GM12878 (cell line): ENCODE results near the gene CADM2. TPM values are rescaled to one million over a fixed set of nuclear protein-coding genes. Genes with fewer than 3 reads are reported as not detected.

Experiments
- ATAC-seq: fragments of 200-7000 bp; cut with Tn5 transposase; 3 replicates; pipeline ENCODE4 v1.9.1; 2020; ENCODE audit warnings: mild to moderate bottlenecking, moderate library complexity
- BruUV-seq: library from RNA; stranded (reverse); fragments of 400-500 nt; replicated peaks from 2 replicates; lab custom pipeline; 2021; lab: Mats Ljungman, UMichigan
- CTCF ChIA-PET: fragments of 300-600 bp; sonication (Branson Sonifier 250); formaldehyde crosslinking; extraction: SDS; loops from one replicate; lab custom pipeline; 2021; ENCODE audit warnings: inconsistent platforms; lab: Yijun Ruan, JAX
- POLR2A ChIA-PET: fragments of 350-600 bp; formaldehyde crosslinking; extraction: SDS; loops from one replicate; lab custom pipeline; 2021; ENCODE audit warnings: inconsistent platforms; lab: Charles Lee
- RAD21 ChIA-PET: fragments of 300-600 bp; sonication (Branson Sonifier 250); formaldehyde crosslinking; loops from one replicate; lab custom pipeline; 2023; ENCODE audit warnings: antibody characterized with exemption; ENCODE audit not compliant: unreplicated experiment; lab: Charles Lee
- SMC1A ChIA-PET: fragments of 300-600 bp; sonication (Branson Sonifier 250); formaldehyde crosslinking; loops from one replicate; lab custom pipeline; 2023; ENCODE audit not compliant: unreplicated experiment, uncharacterized antibody; lab: Charles Lee
- DNase-seq: peaks from one replicate; pipeline ENCODE4 v3.0.0-alpha.2; 2011; ENCODE audit warnings: low read depth, low spot score
- FAIRE-seq: peaks from 3 replicates; lab custom pipeline; 2011; peaks lifted over from hg19 to GRCh38; lab: Jason Lieb, UNC
- H2AFZ ChIP-seq: 2 replicates; pipeline ENCODE4 v1.6.0; 2011; ENCODE audit warnings: low read depth, low read length, control low read depth; ENCODE audit not compliant: control insufficient read depth
- H3K27ac ChIP-seq: 2 replicates; pipeline ENCODE4 v1.5.1; 2011; ENCODE audit warnings: control low read depth; ENCODE audit not compliant: control insufficient read depth, insufficient read depth
- H3K27me3 ChIP-seq, 2 experiments: replicated peaks in 1 of 2; 2 replicates each; pipeline versions ENCODE4 v1.6.0 to v1.6.1; 2011; ENCODE audit warnings: low read length in 1 of 2; ENCODE audit not compliant: control insufficient read depth in 2 of 2, insufficient read depth in 2 of 2
- H3K36me3 ChIP-seq, 2 experiments: 2 replicates each; pipeline ENCODE4 v1.5.1; 2011; ENCODE audit warnings: low read length in 1 of 2; ENCODE audit not compliant: control insufficient read depth in 2 of 2, insufficient read depth in 2 of 2
- H3K4me1 ChIP-seq: 2 replicates; pipeline ENCODE4 v1.6.1; 2011; ENCODE audit warnings: mild to moderate bottlenecking, low read length, moderate library complexity, mixed read lengths; ENCODE audit not compliant: control insufficient read depth, insufficient read depth
- H3K4me2 ChIP-seq: 2 replicates; pipeline ENCODE4 v1.6.0; 2011; ENCODE audit warnings: control low read depth; ENCODE audit not compliant: control insufficient read depth, insufficient read depth
- H3K4me3 ChIP-seq: fragments of 200-600 bp; sonication (generic); 2 replicates; pipeline ENCODE4 v1.5.1; 2016
- H3K79me2 ChIP-seq: 2 replicates; pipeline ENCODE4 v1.6.0; 2011; ENCODE audit warnings: low read length; ENCODE audit not compliant: control insufficient read depth, insufficient read depth
- H3K9ac ChIP-seq: 2 replicates; pipeline ENCODE4 v1.8.0; 2011; ENCODE audit warnings: low read length, control low read depth, mixed read lengths; ENCODE audit not compliant: control insufficient read depth, insufficient read depth
- H3K9me3 ChIP-seq: replicated peaks from 3 replicates; pipeline ENCODE4 v1.5.1; 2011; ENCODE audit warnings: mild to moderate bottlenecking, low read length; ENCODE audit not compliant: control insufficient read depth, insufficient read depth
- H4K20me1 ChIP-seq: 2 replicates; pipeline ENCODE4 v1.6.0; 2011; ENCODE audit not compliant: control insufficient read depth, insufficient read depth
- NR2C2 ChIP-seq: IDR thresholded peaks from 2 replicates; pipeline ENCODE4 v1.6.1; 2011; ENCODE audit warnings: borderline replicate concordance, low read depth; ENCODE audit not compliant: control insufficient read depth, insufficient read length
- SMAD5 ChIP-seq: IDR thresholded peaks from 2 replicates; pipeline ENCODE4 v1.6.1; 2016; ENCODE audit warnings: antibody characterized with exemption, low read depth
- SMC3 ChIP-seq: IDR thresholded peaks from 2 replicates; pipeline ENCODE4 v1.6.1; 2011; ENCODE audit warnings: low read length, improper control_type of control experiment, borderline replicate concordance
- WGBS: methylation state at CpG from one replicate; pipeline ENCODE4 v1.1.6; 2016; ENCODE audit warnings: low lambda C conversion rate; ENCODE audit not compliant: insufficient replicate concordance, insufficient coverage; ENCODE audit errors: missing lambda C conversion rate; 5-methylcytosine and 5-hydroxymethylcytosine counted together
- in situ Hi-C: fragments of 300-500 bp; cut with MboI; formaldehyde crosslinking; loops from 9 replicates; pipeline ENCODE4 v1.14.3; 2018; ENCODE audit warnings: mixed read lengths
- intact Hi-C: fragments of 100-400 bp; cut with micrococcal nuclease; formaldehyde crosslinking; loops from one replicate; pipeline ENCODE4 v1.14.2; 2022; ENCODE audit not compliant: unreplicated experiment
- polyA plus RNA-seq, 11 experiments: library from polyadenylated mRNA; depleted of rRNA in 4 of 11; unstranded in 6 of 11; stranded (reverse) in 5 of 11; fragments of >200 nt; fragmentation: Nextera tagmentation in 4 of 11; fragmentation: Illumina TruSeq in 1 of 11; extraction: Ambion mirVana in 4 of 11; extraction: Trizol in 1 of 11; gene quantifications; 1 replicate in 1 of 11; 2 replicates in 10 of 11; pipeline versions ENCODE4 v1.2.1 to v1.2.3, GENCODE V29; 2011 to 2016; ENCODE audit warnings: inconsistent platforms in 2 of 11, missing spikeins in 2 of 11, low read depth in 1 of 11
- total RNA-seq, 4 experiments: library from RNA; depleted of rRNA in 3 of 4; stranded (reverse); fragments of >200 nt in 3 of 4; fragmentation: Illumina TruSeq in 1 of 4; extraction: Trizol in 1 of 4; gene quantifications; 2 replicates each; pipeline versions ENCODE4 v1.2.1 to v1.2.3, GENCODE V29; 2013 to 2021
- TF ChIP-seq, protein P1 (sequence below): fragments of 150-350 bp; IDR thresholded peaks from 2 replicates; pipeline ENCODE4 v1.6.1; 2014; ENCODE audit warnings: mild to moderate bottlenecking, low read depth, low read length
- TF ChIP-seq, protein P2 (sequence below): fragments of 450-650 bp; IDR thresholded peaks from 2 replicates; pipeline ENCODE4 v1.6.1; 2017; ENCODE audit warnings: antibody characterized with exemption, mild to moderate bottlenecking, moderate library complexity

The CADM2 gene
- total and polyA plus RNA-seq, 10 of the 15 experiments (the other 5 are each of a cell fraction or from before 2014, with no cell fraction given) = 0.13 TPM; not detected in 9

DNA sequence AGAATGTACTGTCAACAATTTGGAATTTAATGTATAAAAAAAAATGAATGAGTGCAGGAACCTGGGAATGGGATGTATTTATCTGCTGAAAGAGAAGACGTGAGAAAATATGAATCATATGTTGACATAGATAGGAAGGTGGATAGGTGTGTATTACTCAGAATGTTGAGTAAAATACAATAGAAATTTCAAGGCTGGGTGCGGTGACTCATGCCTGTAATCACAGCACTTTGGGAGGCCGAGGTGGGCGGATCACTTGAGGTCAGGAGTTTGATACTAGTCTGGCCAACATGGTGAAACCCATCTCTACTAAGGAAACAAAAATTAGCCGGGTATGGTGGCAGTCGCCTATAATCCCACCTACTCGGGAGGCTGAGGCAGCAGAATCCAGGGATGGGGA lies 202.8 kb downstream of the CADM2 start:
- DNase-seq = no peak
- no peak overlapping the region for H3K27ac ChIP-seq
- WGBS = 11% methylated on average over 7 of the region's 7 CpGs
- H3K27me3 ChIP-seq = no peaks in the 10 kb centered on the region
- no peak overlapping the region for H3K4me2 ChIP-seq
- FAIRE-seq = no peak
- ChIA-PET POLR2A (no interaction called here), RAD21 (no interaction called here), SMC1A (no interaction called here), CTCF (no interaction called here)
- H4K20me1 ChIP-seq = no peaks in the 10 kb centered on the region
- H3K4me1 ChIP-seq = no peaks in the 10 kb centered on the region
- no peak overlapping the region for H3K9ac ChIP-seq
- no peak for TF ChIP-seq NR2C2
- TF ChIP-seq SMC3 = no peak
- TF ChIP-seq, protein P1, sequence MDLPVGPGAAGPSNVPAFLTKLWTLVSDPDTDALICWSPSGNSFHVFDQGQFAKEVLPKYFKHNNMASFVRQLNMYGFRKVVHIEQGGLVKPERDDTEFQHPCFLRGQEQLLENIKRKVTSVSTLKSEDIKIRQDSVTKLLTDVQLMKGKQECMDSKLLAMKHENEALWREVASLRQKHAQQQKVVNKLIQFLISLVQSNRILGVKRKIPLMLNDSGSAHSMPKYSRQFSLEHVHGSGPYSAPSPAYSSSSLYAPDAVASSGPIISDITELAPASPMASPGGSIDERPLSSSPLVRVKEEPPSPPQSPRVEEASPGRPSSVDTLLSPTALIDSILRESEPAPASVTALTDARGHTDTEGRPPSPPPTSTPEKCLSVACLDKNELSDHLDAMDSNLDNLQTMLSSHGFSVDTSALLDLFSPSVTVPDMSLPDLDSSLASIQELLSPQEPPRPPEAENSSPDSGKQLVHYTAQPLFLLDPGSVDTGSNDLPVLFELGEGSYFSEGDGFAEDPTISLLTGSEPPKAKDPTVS = no peak
- TF ChIP-seq, protein P2, sequence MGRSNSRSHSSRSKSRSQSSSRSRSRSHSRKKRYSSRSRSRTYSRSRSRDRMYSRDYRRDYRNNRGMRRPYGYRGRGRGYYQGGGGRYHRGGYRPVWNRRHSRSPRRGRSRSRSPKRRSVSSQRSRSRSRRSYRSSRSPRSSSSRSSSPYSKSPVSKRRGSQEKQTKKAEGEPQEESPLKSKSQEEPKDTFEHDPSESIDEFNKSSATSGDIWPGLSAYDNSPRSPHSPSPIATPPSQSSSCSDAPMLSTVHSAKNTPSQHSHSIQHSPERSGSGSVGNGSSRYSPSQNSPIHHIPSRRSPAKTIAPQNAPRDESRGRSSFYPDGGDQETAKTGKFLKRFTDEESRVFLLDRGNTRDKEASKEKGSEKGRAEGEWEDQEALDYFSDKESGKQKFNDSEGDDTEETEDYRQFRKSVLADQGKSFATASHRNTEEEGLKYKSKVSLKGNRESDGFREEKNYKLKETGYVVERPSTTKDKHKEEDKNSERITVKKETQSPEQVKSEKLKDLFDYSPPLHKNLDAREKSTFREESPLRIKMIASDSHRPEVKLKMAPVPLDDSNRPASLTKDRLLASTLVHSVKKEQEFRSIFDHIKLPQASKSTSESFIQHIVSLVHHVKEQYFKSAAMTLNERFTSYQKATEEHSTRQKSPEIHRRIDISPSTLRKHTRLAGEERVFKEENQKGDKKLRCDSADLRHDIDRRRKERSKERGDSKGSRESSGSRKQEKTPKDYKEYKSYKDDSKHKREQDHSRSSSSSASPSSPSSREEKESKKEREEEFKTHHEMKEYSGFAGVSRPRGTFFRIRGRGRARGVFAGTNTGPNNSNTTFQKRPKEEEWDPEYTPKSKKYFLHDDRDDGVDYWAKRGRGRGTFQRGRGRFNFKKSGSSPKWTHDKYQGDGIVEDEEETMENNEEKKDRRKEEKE = no peak
- TF ChIP-seq SMAD5 = no peak
- H3K4me3 ChIP-seq = no peak overlapping the region
- no peaks in the 10 kb centered on the region for H3K36me3 ChIP-seq
- intact Hi-C loops (no loop called here), in situ Hi-C loops (no loop called here)
- no TSS peak for BruUV-seq
- H3K79me2 ChIP-seq = no peaks in the 10 kb centered on the region
- ATAC-seq = no peak
- no peaks in the 10 kb centered on the region for H3K9me3 ChIP-seq
- H2AFZ ChIP-seq = no peak overlapping the region
